Psoas muscle (tissue), 8 donors: ENCODE measurements around the gene IL21R. TPM values are rescaled to one million over a fixed set of nuclear protein-coding genes. Genes with fewer than 3 reads are reported as not detected.

Source experiments
- ATAC-seq, 4 donors: fragments of 200-7000 bp; cut with Tn5 transposase; one replicate each; pipeline ENCODE4 v1.9.1; 2020; ENCODE audit warnings: moderate library complexity in 3 of 4, mild to moderate bottlenecking in 2 of 4
- DNase-seq, 2 donors: peaks; one replicate each; pipeline ENCODE4 v3.0.0-alpha.2; 2020
- H3K27ac ChIP-seq: fragments of 200-600 bp; one replicate; pipeline ENCODE4 v1.8.0; 2022
- H3K27me3 ChIP-seq, 3 donors: fragments of 200-600 bp in 1 of 3; one replicate each; pipeline versions ENCODE4 v1.6.1 to v1.8.0; 2013 to 2022; ENCODE audit warnings: low read length in 2 of 3, mild to moderate bottlenecking in 2 of 3, moderate library complexity in 1 of 3; ENCODE audit not compliant: insufficient read depth in 3 of 3
- H3K36me3 ChIP-seq, 2 donors: fragments of 200-600 bp in 1 of 2; one replicate each; pipeline versions ENCODE4 v1.6.1 to v1.8.0; 2013 to 2022; ENCODE audit warnings: low read depth in 1 of 2, mild to moderate bottlenecking in 1 of 2, moderate library complexity in 1 of 2; ENCODE audit not compliant: insufficient read depth in 1 of 2
- H3K4me1 ChIP-seq: fragments of 200-600 bp; one replicate; pipeline ENCODE4 v1.8.0; 2022
- H3K4me3 ChIP-seq: fragments of 200-600 bp; one replicate; pipeline ENCODE4 v1.8.0; 2022; ENCODE audit warnings: mild to moderate bottlenecking
- H3K9me3 ChIP-seq: fragments of 200-600 bp; one replicate; pipeline ENCODE4 v1.8.0; 2022
- WGBS, 3 donors: extraction: QIAGEN DNeasy Blood & Tissue Kit; methylation state at CpG; one replicate each; pipeline versions ENCODE4 v1.1.6 to v1.1.7; 2013; 5-methylcytosine and 5-hydroxymethylcytosine counted together
- intact Hi-C, 2 donors: fragments of 100-400 bp; cut with DNase I; formaldehyde crosslinking; loops; one replicate each; pipeline versions ENCODE4 v1.11.0 to v1.14.2; 2022
- polyA plus RNA-seq, 3 donors: library from polyadenylated mRNA; stranded (reverse); fragments of 200-250 nt; gene quantifications; one replicate each; pipeline ENCODE4 v1.2.3, GENCODE V29; 2013
- total RNA-seq, 4 donors: library from RNA; stranded (reverse); fragmentation: NEBNext Ultra II Directional in 2 of 4; extraction: Animal tissue kit (Norgen Biotek cat#: 25700) in 2 of 4; gene quantifications; one replicate each; pipeline versions ENCODE4 v1.2.1 to v1.2.4, GENCODE V29; 2021 to 2023
- TF ChIP-seq, protein P1 (sequence below): fragments of 200-600 bp; IDR thresholded peaks from one replicate; pipeline ENCODE4 v1.8.0; 2022; ENCODE audit warnings: antibody characterized with exemption
- donor health status: healthy with polysubstance abuse.
- donor health status: DM: no; HTN: no; CAD: no; lungs with moderate emphysema.
- donor health status: Bipolar disorder and iron deficiency.
- donor health status: healthy.
- donor health status: DM: yes; HTN: yes; CAD: no.
- donor health status: DM: no; HTN: no; CAD: no.
- donor health status: DM: no; HTN: no; CAD: no.
- donor health status: DM: yes; HTN: yes; CAD: no.

Gene IL21R
- total and polyA plus RNA-seq, 7 donors: 0.01 to 0.15 (median 0.08) TPM; not detected in 2

- peaks cover 24 to 98% of the 10 kb centered on the region in 2 donors for H3K36me3 ChIP-seq
- no peaks in the 10 kb centered on the region for H3K9me3 ChIP-seq
- no peak for DNase-seq
- H3K4me1 ChIP-seq: peaks cover 5% of the 10 kb centered on the region
- no peak overlapping the region for H3K27ac ChIP-seq
- TF ChIP-seq, protein P1, sequence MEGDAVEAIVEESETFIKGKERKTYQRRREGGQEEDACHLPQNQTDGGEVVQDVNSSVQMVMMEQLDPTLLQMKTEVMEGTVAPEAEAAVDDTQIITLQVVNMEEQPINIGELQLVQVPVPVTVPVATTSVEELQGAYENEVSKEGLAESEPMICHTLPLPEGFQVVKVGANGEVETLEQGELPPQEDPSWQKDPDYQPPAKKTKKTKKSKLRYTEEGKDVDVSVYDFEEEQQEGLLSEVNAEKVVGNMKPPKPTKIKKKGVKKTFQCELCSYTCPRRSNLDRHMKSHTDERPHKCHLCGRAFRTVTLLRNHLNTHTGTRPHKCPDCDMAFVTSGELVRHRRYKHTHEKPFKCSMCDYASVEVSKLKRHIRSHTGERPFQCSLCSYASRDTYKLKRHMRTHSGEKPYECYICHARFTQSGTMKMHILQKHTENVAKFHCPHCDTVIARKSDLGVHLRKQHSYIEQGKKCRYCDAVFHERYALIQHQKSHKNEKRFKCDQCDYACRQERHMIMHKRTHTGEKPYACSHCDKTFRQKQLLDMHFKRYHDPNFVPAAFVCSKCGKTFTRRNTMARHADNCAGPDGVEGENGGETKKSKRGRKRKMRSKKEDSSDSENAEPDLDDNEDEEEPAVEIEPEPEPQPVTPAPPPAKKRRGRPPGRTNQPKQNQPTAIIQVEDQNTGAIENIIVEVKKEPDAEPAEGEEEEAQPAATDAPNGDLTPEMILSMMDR: no peak
- WGBS, 3 donors: 84 to 85% (median 85%) methylated on average over 9 of the region's 9 CpGs
- no peaks in the 10 kb centered on the region for H3K27me3 ChIP-seq
- no peak overlapping the region for H3K4me3 ChIP-seq
- intact Hi-C loops: no loop called here
- ATAC-seq: no peak
Measured at GRCh38 chr16:27498031-27498825, 96.3 kb downstream of the IL21R start.

DNA sequence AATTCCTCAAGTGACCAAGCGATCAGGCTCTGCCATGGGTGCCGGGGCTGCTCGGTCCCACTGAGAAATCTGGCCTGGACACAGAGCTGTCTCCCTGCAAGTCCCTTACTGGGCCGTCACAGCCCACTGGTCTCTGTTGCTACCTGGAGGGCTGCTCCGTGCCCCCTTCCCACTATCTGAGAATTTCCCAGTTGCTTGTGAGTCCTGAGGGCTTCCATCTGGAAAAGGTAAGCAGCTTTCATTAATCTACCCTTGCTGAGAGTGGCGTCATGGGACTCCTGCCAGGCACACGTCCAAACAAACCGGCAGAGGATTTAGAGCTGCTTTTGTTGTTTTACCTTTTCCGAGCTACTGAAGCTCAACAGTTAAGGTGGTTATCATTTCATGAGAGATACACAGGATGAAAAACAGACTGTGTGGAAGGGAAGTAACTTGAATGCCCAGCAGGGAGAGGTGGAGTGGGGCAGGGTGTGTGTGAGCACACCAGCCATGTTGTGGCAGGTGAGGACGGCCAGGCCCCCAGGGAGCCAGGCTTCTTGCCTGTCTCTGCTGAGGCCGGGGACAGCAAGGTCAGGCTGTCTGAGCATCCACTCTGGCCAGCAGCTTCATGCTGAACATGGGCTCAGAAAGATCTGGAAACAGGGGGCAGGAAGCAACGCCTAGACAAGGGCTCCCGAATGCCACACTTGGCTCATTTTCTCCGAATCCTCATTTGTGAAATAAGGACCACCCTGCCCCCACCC, 97.1 kb downstream of the IL21R start:
- Histone ChIP-seq H3K9me3 (no peaks in the 10 kb centered on the region), H3K27ac (peak overlapping the region; percentile 68), H3K4me1 (peaks cover 5% of the 10 kb centered on the region), H3K27me3 (no peaks in the 10 kb centered on the region), H3K4me3 (no peak overlapping the region), H3K36me3 (peaks cover 24 to 98% of the 10 kb centered on the region in 2 donors)
- intact Hi-C loops: no loop called here
- no peak for DNase-seq
- WGBS, 3 donors: 70 to 82% (median 70%) methylated on average over 14 of the region's 14 CpGs
- ATAC-seq: peak; percentile 25 to 53 (median 48)
- TF ChIP-seq, protein P1: no peak

DNA sequence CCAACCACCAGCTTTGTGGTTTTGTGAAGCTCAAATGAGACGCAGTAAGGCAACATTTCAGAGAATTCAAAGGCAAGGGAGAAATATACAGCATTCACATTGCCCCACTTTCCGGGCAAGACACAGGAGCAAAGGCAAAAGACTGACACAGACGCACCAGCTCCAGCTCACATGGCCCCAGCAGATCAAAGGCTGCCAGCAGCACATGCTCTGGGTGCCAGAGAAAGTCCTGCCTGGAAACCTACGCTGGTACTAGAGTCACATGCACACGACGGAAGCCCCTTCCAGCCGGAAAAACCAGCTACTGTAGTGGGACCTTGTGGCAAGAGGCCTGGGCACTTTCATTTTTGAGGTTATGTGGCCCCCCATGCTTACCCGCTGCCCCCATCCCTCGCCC, 97.7 kb downstream of the IL21R start:
- peaks cover 5% of the 10 kb centered on the region for H3K4me1 ChIP-seq
- H3K27me3 ChIP-seq: no peaks in the 10 kb centered on the region
- ATAC-seq (peak; percentile 85 to 93 (median 90)), DNase-seq (peak in 1 of 2 donors; percentile 69)
- peaks cover 27 to 98% of the 10 kb centered on the region in 2 donors for H3K36me3 ChIP-seq
- no peak overlapping the region for H3K4me3 ChIP-seq
- WGBS, 3 donors: 44 to 70% (median 55%) methylated on average over 9 of the region's 9 CpGs
- no peaks in the 10 kb centered on the region for H3K9me3 ChIP-seq
- TF ChIP-seq, protein P1: no peak
- intact Hi-C loops: no loop called here
- peak overlapping the region; percentile 68 for H3K27ac ChIP-seq

GRCh38 chr16:27500801-27501200, 98.8 kb downstream of the IL21R start:
- Histone ChIP-seq H3K27ac (no peak overlapping the region), H3K4me1 (peaks cover 5% of the 10 kb centered on the region), H3K36me3 (peaks cover 27 to 98% of the 10 kb centered on the region in 2 donors), H3K4me3 (no peak overlapping the region), H3K27me3 (no peaks in the 10 kb centered on the region), H3K9me3 (no peaks in the 10 kb centered on the region)
- 70 to 75% (median 74%) methylated on average over 3 of the region's 3 CpGs for WGBS, 3 donors
- DNase-seq (no peak), ATAC-seq (no peak)
- TF ChIP-seq, protein P1: no peak
- intact Hi-C loops: no loop called here

Other genes starting within 250 kb of the IL21R start
- gene KDM8, start 198.6 kb upstream of the IL21R start, total RNA-seq: 1 to 10 TPM; 2.2 to 7.8 (median 4.6) TPM
- gene KDM8, start 198.6 kb upstream of the IL21R start, polyA plus RNA-seq: 1 to 10 TPM; 2.4 to 3.5 (median 3.0) TPM
- gene NSMCE1, start 133.4 kb upstream of the IL21R start, total RNA-seq: 10 to 100 TPM; 18.9 to 51.8 (median 28.8) TPM
- gene NSMCE1, start 133.4 kb upstream of the IL21R start, polyA plus RNA-seq: 10 to 100 TPM; 26.0 to 31.7 (median 28.4) TPM
- 1 to 10 TPM; 5.8 to 9.6 (median 8.1) TPM for gene IL4R, start 88.2 kb upstream of the IL21R start, total RNA-seq
- gene IL4R, start 88.2 kb upstream of the IL21R start, polyA plus RNA-seq: 1 to 10 TPM; 2.1 to 6.5 (median 4.5) TPM
- 10 to 100 TPM; 35.2 to 95.5 (median 55.5) TPM for gene GTF3C1, start 147.7 kb downstream of the IL21R start, total RNA-seq
- gene GTF3C1, start 147.7 kb downstream of the IL21R start, polyA plus RNA-seq: 10 to 100 TPM; 37.6 to 57.9 (median 47.4) TPM
- gene KATNIP, start 148.0 kb downstream of the IL21R start, total RNA-seq: 1 to 10 TPM; 4.5 to 8.7 (median 6.4) TPM
- gene KATNIP, start 148.0 kb downstream of the IL21R start, polyA plus RNA-seq: 1 to 10 TPM; 4.7 to 9.6 (median 5.3) TPM